Measurements from ENCODE around the gene POLR2A.

POLR2A gene

DNA sequence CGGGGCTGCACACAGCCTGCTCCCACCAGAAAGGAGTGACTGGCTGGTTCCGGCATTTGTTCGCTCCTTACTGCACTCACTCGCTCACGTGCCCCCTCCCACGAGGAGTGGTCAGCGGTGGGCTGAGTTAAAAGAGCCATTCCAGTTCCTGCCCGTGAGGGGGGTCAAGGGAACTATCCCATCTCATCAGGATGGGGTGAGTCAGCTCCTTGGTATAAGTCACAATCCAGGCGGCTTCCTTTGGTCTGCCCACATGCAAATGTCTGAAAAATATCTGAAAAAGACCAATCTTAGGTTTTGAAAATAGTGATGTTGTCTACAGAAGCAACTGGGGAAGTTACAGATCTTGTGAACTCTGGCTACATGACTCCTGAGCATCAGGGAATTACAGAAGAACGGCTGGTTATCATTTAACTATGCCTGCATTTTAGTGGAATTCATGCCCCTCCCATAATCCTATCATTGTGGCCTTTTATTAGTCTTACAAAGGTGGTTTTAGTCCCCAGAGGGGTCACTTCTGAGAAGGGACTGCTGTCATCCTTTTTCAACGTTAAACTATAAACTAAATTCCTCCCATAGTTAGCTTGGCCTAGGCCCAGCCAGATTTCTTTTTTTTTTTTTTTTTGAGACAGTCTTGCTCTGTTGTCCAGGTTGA, 54.9 kb downstream of the POLR2A start:
- no peak for DNase-seq (ENCODE audit: low spot score)
- TF ChIP-seq CTCF (IDR thresholded peaks at IDR 0.05; ENCODE audit: poor library complexity, severe bottlenecking) = no peak
- Histone ChIP-seq H3K27ac (ENCODE audit: poor library complexity, severe bottlenecking) (no peak overlapping the region), H3K36me3 (ENCODE audit: low read depth) (no peaks in the 10 kb centered on the region), H3K4me3 (ENCODE audit: severe bottlenecking) (no peak overlapping the region), H3K4me1 (ENCODE audit: insufficient read depth, poor library complexity, severe bottlenecking) (no peaks in the 10 kb centered on the region), H3K9me3 (ENCODE audit: severe bottlenecking) (no peaks in the 10 kb centered on the region), H3K27me3 (ENCODE audit: insufficient read depth, poor library complexity, severe bottlenecking) (no peaks in the 10 kb centered on the region)
- ATAC-seq (ENCODE audit: low read depth) = no peak

- DNase-seq (ENCODE audit: low spot score) (no peak), ATAC-seq (ENCODE audit: low read depth) (no peak)
- no peaks in the 10 kb centered on the region for H3K27me3 ChIP-seq (ENCODE audit: insufficient read depth, poor library complexity, severe bottlenecking)
- TF ChIP-seq CTCF (IDR thresholded peaks at IDR 0.05; ENCODE audit: poor library complexity, severe bottlenecking) = no peak
- no peak overlapping the region for H3K4me3 ChIP-seq (ENCODE audit: severe bottlenecking)
- no peak overlapping the region for H3K27ac ChIP-seq (ENCODE audit: poor library complexity, severe bottlenecking)
- H3K36me3 ChIP-seq (ENCODE audit: low read depth) = no peaks in the 10 kb centered on the region
- no peaks in the 10 kb centered on the region for H3K9me3 ChIP-seq (ENCODE audit: severe bottlenecking)
- no peaks in the 10 kb centered on the region for H3K4me1 ChIP-seq (ENCODE audit: insufficient read depth, poor library complexity, severe bottlenecking)
Measured at GRCh38 chr17:7541074-7541621, 57.0 kb downstream of the POLR2A start.

DNA sequence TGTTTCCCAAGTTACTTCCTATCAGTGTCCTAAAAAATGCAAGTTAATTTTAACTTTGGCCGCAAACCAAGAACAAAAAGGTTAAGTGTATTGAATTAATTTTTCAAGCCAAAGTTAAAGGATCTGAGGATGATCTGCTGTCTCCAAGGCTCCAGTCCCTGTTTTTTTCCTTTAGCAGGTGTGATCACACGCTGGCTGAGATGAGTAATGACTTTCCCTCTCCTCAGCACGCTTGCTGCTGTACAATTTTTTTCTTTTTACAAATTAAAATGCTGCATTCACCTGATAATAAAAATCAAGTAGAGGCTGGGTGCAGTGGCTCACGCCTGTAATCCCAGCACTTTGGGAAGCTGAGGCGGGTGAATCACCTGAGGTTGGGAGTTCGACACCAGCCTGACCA, 60.7 kb downstream of the POLR2A start:
- Histone ChIP-seq H3K9me3 (ENCODE audit: severe bottlenecking) (no peaks in the 10 kb centered on the region), H3K27ac (ENCODE audit: poor library complexity, severe bottlenecking) (no peak overlapping the region), H3K4me3 (ENCODE audit: severe bottlenecking) (no peak overlapping the region), H3K27me3 (ENCODE audit: insufficient read depth, poor library complexity, severe bottlenecking) (no peaks in the 10 kb centered on the region), H3K4me1 (ENCODE audit: insufficient read depth, poor library complexity, severe bottlenecking) (no peaks in the 10 kb centered on the region), H3K36me3 (ENCODE audit: low read depth) (no peaks in the 10 kb centered on the region)
- TF ChIP-seq CTCF (IDR thresholded peaks at IDR 0.05; ENCODE audit: poor library complexity, severe bottlenecking) = no peak
- DNase-seq (ENCODE audit: low spot score) = no peak
- no peak for ATAC-seq (ENCODE audit: low read depth)

- Histone ChIP-seq H3K4me3 (ENCODE audit: severe bottlenecking) (peak within 1 kb of the TSS; percentile 32), H3K27me3 (ENCODE audit: insufficient read depth, poor library complexity, severe bottlenecking) (no peaks in the 10 kb centered on the region), H3K4me1 (ENCODE audit: insufficient read depth, poor library complexity, severe bottlenecking) (no peaks in the 10 kb centered on the region), H3K36me3 (ENCODE audit: low read depth) (no peaks in the 10 kb centered on the region), H3K27ac (ENCODE audit: poor library complexity, severe bottlenecking) (peak within 1 kb of the TSS; percentile 39), H3K9me3 (ENCODE audit: severe bottlenecking) (no peaks in the 10 kb centered on the region)
- no peak for DNase-seq (ENCODE audit: low spot score)
- TF ChIP-seq CTCF (IDR thresholded peaks at IDR 0.05; ENCODE audit: poor library complexity, severe bottlenecking) = no peak
- peak; percentile 64 for ATAC-seq (ENCODE audit: low read depth)
Measured at GRCh38 chr17:7548585-7549400, 64.6 kb downstream of the POLR2A start, which contains the start of gene TNFSF12. TSS of gene TNFSF12 (plus strand) at chr17:7549058. CDS start at chr17:7549154, 96 bp downstream.
